ENCODE data around the gene WDR90.

GRCh38 chr16:662597-662996 lies 13.4 kb downstream of the WDR90 start:
- TF ChIP-seq PAWR (CRISPR knock-in tag; IDR thresholded peaks at IDR 0.05; ENCODE audit: borderline replicate concordance) (no peak), ZNF572 (CRISPR knock-in tag; IDR thresholded peaks at IDR 0.05) (no peak), ZFP36 (IDR thresholded peaks at IDR 0.05; ENCODE audit: borderline replicate concordance, low read depth, low read length, partially characterized antibody) (no peak), ATF6 (CRISPR knock-in tag; conservative IDR thresholded peaks at IDR 0.05) (no peak), ZBTB7A (CRISPR knock-in tag; IDR thresholded peaks at IDR 0.05) (no peak), HINFP (CRISPR knock-in tag; IDR thresholded peaks at IDR 0.05; ENCODE audit: low read depth) (no peak)
